Measurements from ENCODE around the gene CCDC85C. TPM values are rescaled to one million over a fixed set of nuclear protein-coding genes. Genes with fewer than 3 reads are reported as not detected.

The CCDC85C gene
- total and polyA plus RNA-seq, 2 of the 8 experiments (the other 6 are each of a cell fraction or from before 2014, with no cell fraction given): 16.8 to 35.8 TPM

DNA sequence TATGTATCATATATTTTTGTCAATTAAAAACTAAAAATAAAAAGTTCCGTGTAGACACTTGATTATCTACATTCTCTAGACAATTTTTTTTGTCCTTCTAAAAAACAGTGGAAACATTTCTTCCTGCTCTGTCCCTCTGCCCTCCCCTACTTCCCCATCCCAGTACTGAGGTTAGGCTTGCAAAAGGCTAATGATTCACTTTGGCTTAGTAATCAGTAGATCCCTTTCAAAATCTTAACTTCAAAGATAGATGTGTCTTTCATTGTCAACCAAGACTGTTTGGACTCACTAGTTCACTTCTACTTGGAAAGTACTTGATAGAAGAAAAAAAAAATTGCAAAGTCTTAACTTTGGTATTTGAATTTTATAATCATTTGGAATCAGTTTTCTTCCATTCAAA lies 127.1 kb downstream of the CCDC85C start (continued):
- TF ChIP-seq CBX8 (IDR thresholded peaks at IDR 0.05; ENCODE audit: borderline replicate concordance, low read depth, low read length): no peak

Measured in H1 (cell line).